Lower leg skin (tissue), 4 donors: ENCODE data around the gene VWA8. TPM values are rescaled to one million over a fixed set of nuclear protein-coding genes. Genes with fewer than 3 reads are reported as not detected.

Source experiments
- DNase-seq, 2 donors: peaks; one replicate each; pipeline ENCODE4 v3.0.0-alpha.2; 2019; ENCODE audit warnings: low spot score in 2 of 2
- H3K4me3 ChIP-seq: fragments of 200-600 bp; sonication (generic); 2 replicates; pipeline ENCODE4 v1.5.1; 2017; ENCODE audit warnings: mild to moderate bottlenecking, low read depth; ENCODE audit not compliant: poor library complexity, severe bottlenecking
- POLR2A ChIP-seq, 2 donors: fragments of 450-650 bp; IDR thresholded peaks; one replicate each; pipeline ENCODE4 v1.6.1; 2016 to 2017; ENCODE audit warnings: antibody characterized with exemption in 2 of 2, mild to moderate bottlenecking in 1 of 2, moderate library complexity in 1 of 2
- WGBS, 2 donors: methylation state at CpG; one replicate each; pipeline ENCODE4 v1.1.5; 2018; 5-methylcytosine and 5-hydroxymethylcytosine counted together
- intact Hi-C: fragments of 100-400 bp; cut with DNase I; formaldehyde crosslinking; loops from one replicate; pipeline ENCODE4 v1.15.0; 2023; ENCODE audit warnings: low total_unique reads
- total RNA-seq, 4 donors: library from RNA; depleted of rRNA; stranded (reverse); fragments of >200 nt; gene quantifications; one replicate each; pipeline ENCODE4 v1.1.0, GENCODE V29; 2016
- TF ChIP-seq, protein P1 (sequence below), 3 donors: fragments of 450-650 bp; IDR thresholded peaks; one replicate each; pipeline ENCODE4 v1.5.1; 2016; ENCODE audit warnings: antibody characterized with exemption in 3 of 3, mild to moderate bottlenecking in 3 of 3, moderate library complexity in 2 of 3

VWA8 gene
- total RNA-seq, 4 donors from 2014 or later: 11.8 to 22.0 (median 15.1) TPM

DNA sequence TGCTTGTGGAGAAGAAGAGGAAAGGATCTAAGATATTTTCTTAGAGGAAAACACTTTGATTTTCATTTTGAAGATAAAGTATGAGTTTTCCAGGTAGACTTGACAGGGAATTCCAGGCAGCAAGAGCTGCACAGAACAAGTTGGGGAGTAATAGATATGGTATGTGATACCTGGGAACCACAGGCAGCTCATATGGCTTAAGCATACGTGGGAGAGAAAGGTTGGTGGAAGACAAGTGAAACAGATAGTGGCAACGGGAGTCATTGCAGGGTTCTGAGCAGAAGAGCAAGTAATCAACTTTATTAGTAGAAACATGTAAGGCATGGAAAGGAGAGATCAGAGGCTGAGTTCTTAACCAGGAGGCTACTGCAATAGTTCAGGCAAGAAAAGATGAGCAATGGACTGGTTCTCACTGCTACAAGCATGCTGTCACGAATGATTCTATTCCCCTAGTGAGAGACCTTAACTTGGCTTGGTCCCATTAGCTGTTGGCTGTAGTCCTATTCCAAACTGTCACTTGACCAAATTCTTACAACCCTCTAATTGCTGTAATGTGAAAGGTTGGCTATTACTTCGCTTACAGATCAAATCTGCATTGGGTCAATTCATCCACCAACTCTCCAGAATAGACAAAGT is 217.9 kb downstream of the VWA8 start:
- no peak for TF ChIP-seq POLR2A (IDR thresholded peaks at IDR 0.05)
- TF ChIP-seq, protein P1, sequence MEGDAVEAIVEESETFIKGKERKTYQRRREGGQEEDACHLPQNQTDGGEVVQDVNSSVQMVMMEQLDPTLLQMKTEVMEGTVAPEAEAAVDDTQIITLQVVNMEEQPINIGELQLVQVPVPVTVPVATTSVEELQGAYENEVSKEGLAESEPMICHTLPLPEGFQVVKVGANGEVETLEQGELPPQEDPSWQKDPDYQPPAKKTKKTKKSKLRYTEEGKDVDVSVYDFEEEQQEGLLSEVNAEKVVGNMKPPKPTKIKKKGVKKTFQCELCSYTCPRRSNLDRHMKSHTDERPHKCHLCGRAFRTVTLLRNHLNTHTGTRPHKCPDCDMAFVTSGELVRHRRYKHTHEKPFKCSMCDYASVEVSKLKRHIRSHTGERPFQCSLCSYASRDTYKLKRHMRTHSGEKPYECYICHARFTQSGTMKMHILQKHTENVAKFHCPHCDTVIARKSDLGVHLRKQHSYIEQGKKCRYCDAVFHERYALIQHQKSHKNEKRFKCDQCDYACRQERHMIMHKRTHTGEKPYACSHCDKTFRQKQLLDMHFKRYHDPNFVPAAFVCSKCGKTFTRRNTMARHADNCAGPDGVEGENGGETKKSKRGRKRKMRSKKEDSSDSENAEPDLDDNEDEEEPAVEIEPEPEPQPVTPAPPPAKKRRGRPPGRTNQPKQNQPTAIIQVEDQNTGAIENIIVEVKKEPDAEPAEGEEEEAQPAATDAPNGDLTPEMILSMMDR (IDR thresholded peaks at IDR 0.05): no peak

DNA sequence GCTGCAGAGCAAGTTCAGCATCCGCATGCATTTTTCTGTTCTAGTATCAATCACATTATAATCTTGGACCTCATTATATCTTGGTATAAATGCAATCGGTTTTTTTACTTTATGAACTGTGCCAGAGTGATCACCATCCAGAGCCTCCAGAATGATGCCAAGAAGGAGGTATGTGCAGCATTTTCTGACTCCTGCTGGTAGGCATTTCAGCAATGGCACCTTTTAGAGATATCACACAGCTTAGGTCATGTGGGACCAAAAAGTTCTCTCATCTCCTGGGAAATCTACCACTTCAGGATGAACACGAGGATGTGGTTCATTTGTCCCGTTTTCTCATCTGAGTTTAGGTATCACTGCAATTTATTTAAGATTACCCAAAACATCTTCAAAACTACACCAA is 220.4 kb downstream of the VWA8 start:
- no peak for DNase-seq
- TF ChIP-seq, protein P1 (IDR thresholded peaks at IDR 0.05): no peak
- TF ChIP-seq POLR2A (IDR thresholded peaks at IDR 0.05): no peak
- WGBS, 2 donors: 95 to 96% methylated on average over 4 of the region's 4 CpGs
- no peak overlapping the region for H3K4me3 ChIP-seq
- intact Hi-C loops: no loop called here

More for the DNA sequence above, 217.9 kb downstream of the VWA8 start:
- DNase-seq: no peak
- intact Hi-C loops: no loop called here
- no peak overlapping the region for H3K4me3 ChIP-seq
- 79 to 83% methylated on average over 4 of the region's 4 CpGs for WGBS, 2 donors

DNA sequence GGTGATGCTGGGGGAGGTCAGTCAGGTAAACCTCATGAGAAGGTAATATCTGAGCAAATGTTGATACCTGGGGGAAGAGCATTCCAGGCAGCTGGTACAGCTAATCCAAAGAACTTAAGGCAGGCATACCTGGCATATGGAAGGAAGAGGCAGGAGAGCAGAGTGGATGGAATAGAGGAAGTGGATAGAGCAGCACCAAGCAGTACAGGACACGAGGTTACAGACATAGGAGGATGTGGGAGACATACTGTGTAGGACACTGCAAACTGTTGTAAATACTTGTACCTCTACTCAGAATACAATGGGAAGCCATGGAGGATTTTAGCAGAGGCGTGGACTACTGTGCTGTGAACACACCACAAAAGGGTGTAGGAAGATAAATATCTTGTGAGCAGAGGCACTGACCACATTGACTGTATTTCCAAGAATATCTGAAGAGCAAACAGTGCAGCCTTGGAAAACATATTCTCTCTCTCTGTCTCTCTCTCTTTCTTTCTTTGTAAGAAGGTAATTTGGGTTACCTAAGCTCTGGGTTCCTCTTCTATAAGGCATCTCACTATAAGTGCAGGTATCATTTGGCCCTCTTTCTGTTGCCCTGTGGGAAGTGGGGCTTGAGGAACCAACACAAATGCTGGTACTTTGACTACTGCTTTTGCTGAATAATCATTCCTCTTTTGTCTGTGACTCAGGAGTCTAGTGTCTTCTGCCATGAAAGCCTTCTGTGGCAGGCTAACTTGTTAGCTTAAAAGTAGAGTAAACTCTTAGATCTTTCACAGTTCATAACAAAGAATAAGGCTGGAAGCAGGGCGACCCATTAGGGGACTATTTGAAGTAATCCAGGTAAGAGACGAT is 238.0 kb downstream of the VWA8 start:
- TF ChIP-seq, protein P1 (IDR thresholded peaks at IDR 0.05): no peak
- TF ChIP-seq POLR2A (IDR thresholded peaks at IDR 0.05): no peak
- intact Hi-C loops: no loop called here
- H3K4me3 ChIP-seq: no peak overlapping the region
- 90 to 92% methylated on average over 4 of the region's 4 CpGs for WGBS, 2 donors
- DNase-seq: no peak

DNA sequence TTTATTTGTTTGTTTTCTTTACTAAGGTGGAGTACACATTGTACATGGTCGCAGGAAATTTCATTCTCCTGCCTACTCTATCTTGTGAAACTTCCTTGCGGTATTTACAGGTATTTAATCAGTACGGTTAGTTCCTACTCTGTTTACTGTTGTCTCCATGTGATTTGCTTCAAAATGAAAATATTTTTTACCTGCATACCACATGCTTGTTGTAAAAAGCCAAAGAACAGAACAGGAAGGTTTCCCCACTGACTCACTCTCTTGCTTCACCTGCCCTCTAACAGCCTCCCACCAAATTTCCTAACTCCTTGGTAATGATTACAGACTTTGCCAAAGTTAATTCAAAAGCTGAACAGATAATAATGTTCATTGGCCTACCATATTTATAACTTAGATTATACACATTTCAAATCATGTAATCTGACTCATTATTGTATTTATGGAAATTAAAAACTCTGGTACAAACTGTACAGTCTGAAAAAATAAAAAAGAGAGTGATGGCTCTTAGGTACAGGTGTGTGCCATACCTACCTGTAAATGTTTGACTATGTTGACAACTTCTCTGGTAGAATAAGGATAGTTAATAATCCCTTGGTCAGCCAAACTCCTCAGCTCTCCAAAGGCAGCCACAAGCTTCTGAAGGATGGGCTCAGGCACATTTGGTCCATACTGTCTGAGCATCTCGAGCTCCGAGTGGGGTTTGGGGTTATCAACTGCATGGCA is 239.9 kb downstream of the VWA8 start:
- 90 to 91% methylated on average over 5 of the region's 5 CpGs for WGBS, 2 donors
- intact Hi-C loops: no loop called here
- TF ChIP-seq, protein P1 (IDR thresholded peaks at IDR 0.05): no peak
- no peak for TF ChIP-seq POLR2A (IDR thresholded peaks at IDR 0.05)
- no peak overlapping the region for H3K4me3 ChIP-seq
- DNase-seq: no peak

DNA sequence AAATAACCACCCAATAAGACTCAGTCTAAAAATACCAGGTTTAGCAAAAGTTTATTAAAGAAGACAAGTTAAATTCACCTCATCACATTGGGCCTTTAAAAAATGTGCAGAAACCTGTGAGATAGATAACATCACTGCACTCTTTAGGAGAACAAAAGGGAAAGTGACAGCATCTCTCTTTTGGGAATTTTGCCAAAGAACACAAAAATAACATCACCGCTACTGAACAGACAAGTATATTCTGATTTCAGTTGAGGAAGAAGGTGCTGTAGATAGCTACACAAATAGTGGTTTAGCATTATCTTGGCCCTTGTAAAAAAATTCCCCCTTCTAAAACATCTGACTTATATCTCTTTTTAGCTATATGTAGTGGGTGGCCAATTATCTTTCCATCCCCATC is 244.7 kb downstream of the VWA8 start:
- DNase-seq: no peak
- intact Hi-C loops: no loop called here
- H3K4me3 ChIP-seq: no peak overlapping the region
- WGBS, 2 donors: 51 to 76% methylated on average over 1 of the region's 1 CpG
- TF ChIP-seq, protein P1 (IDR thresholded peaks at IDR 0.05): no peak
- TF ChIP-seq POLR2A (IDR thresholded peaks at IDR 0.05): no peak
